ENCODE measurements around the gene LSG1.

LSG1 gene

GRCh38 chr3:194661374-194661773, 10.6 kb downstream of the LSG1 start:
- no peak for TF ChIP-seq CTCF (IDR thresholded peaks at IDR 0.05)

- no peak for TF ChIP-seq CTCF (IDR thresholded peaks at IDR 0.05)
Measured at GRCh38 chr3:194659778-194660177, 12.2 kb downstream of the LSG1 start.

- TF ChIP-seq CTCF (IDR thresholded peaks at IDR 0.05): no peak
Measured at GRCh38 chr3:194658477-194659242, 13.3 kb downstream of the LSG1 start.

- TF ChIP-seq CTCF (IDR thresholded peaks at IDR 0.05): no peak
Measured at GRCh38 chr3:194657439-194657838, 14.6 kb downstream of the LSG1 start.

GRCh38 chr3:194654443-194654842, 17.5 kb downstream of the LSG1 start:
- TF ChIP-seq CTCF (IDR thresholded peaks at IDR 0.05): no peak

- TF ChIP-seq CTCF (IDR thresholded peaks at IDR 0.05): no peak
Measured at GRCh38 chr3:194647747-194648146, 24.2 kb downstream of the LSG1 start.

GRCh38 chr3:194642769-194643168, 29.2 kb downstream of the LSG1 start:
- TF ChIP-seq CTCF (IDR thresholded peaks at IDR 0.05): no peak

GRCh38 chr3:194640829-194641228, 31.2 kb downstream of the LSG1 start:
- TF ChIP-seq CTCF (IDR thresholded peaks at IDR 0.05): no peak
